Upper lobe of left lung (tissue), 4 donors: ENCODE measurements around the gene ANKRD17.

Experiments used
- EP300 ChIP-seq, 4 donors: sonication (generic); formaldehyde crosslinking; IDR thresholded peaks; one replicate each; pipeline ENCODE4 v1.5.1; 2017; ENCODE audit warnings: antibody characterized with exemption in 4 of 4, control low read depth in 2 of 4
- POLR2A ChIP-seq, 4 donors: fragments of 450-650 bp; IDR thresholded peaks; one replicate each; pipeline ENCODE4 v1.5.1; 2016 to 2017; ENCODE audit warnings: antibody characterized with exemption in 4 of 4, mild to moderate bottlenecking in 2 of 4
- POLR2AphosphoS5 ChIP-seq, 2 donors: sonication (generic); formaldehyde crosslinking; IDR thresholded peaks; one replicate each; pipeline ENCODE4 v1.5.1; 2017; ENCODE audit warnings: antibody characterized with exemption in 2 of 2
- TF ChIP-seq, protein P1 (sequence below), 6 experiments: fragments of 450-650 bp in 4 of 6; fragments of 200-600 bp in 2 of 6; sonication (generic) in 2 of 6; IDR thresholded peaks; one replicate each; pipeline ENCODE4 v1.5.1; 2016 to 2019; ENCODE audit warnings: antibody characterized with exemption in 6 of 6

DNA sequence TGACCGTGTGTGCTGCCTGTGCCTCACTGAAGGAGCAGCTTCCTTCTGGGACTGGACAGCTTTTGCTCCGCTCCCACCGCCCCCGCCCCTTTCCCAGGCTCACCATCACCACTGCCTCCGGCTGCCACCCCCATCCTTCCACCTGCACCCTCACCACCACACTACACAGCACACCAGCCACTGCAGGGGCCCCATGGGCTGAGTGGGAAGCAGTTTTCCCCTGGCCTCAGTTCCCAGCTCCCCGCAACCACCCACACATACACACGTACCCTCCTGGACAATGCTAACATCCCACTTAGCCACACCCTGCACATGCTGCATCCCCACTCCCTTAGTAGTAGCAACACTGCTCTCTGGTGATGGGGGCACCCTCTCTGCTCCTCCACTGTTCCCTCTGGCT is 159.5 kb downstream of the ANKRD17 start:
- TF ChIP-seq EP300 (IDR thresholded peaks at IDR 0.05) (no peak), POLR2AphosphoS5 (IDR thresholded peaks at IDR 0.05) (no peak), POLR2A (IDR thresholded peaks at IDR 0.05) (no peak)
- TF ChIP-seq, protein P1, sequence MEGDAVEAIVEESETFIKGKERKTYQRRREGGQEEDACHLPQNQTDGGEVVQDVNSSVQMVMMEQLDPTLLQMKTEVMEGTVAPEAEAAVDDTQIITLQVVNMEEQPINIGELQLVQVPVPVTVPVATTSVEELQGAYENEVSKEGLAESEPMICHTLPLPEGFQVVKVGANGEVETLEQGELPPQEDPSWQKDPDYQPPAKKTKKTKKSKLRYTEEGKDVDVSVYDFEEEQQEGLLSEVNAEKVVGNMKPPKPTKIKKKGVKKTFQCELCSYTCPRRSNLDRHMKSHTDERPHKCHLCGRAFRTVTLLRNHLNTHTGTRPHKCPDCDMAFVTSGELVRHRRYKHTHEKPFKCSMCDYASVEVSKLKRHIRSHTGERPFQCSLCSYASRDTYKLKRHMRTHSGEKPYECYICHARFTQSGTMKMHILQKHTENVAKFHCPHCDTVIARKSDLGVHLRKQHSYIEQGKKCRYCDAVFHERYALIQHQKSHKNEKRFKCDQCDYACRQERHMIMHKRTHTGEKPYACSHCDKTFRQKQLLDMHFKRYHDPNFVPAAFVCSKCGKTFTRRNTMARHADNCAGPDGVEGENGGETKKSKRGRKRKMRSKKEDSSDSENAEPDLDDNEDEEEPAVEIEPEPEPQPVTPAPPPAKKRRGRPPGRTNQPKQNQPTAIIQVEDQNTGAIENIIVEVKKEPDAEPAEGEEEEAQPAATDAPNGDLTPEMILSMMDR (IDR thresholded peaks at IDR 0.05) = no peak
